HepG2 (cell line): ENCODE data around the gene PIGC. TPM values are rescaled to one million over a fixed set of nuclear protein-coding genes. Genes with fewer than 3 reads are reported as not detected.

Experiments used
- ATAC-seq: fragments of 200-7000 bp; cut with Tn5 transposase; 3 replicates; pipeline ENCODE4 v1.9.1; 2020; ENCODE audit warnings: mild to moderate bottlenecking, moderate library complexity
- BruUV-seq: library from RNA; stranded (reverse); fragments of 400-500 nt; replicated peaks from 2 replicates; lab custom pipeline; 2021; lab: Mats Ljungman, UMichigan
- CTCF ChIA-PET: fragments of 300-600 bp; formaldehyde crosslinking; extraction: SDS; loops from one replicate; lab custom pipeline; 2021; ENCODE audit warnings: low total read pairs, inconsistent platforms, low intra/inter-chr PET ratio; lab: Yijun Ruan, JAX
- POLR2A ChIA-PET: fragments of 350-600 bp; sonication (Branson Sonifier 250); formaldehyde crosslinking; loops from one replicate; lab custom pipeline; 2020; ENCODE audit warnings: antibody characterized with exemption, inconsistent platforms; lab: Yijun Ruan, JAX
- DNase-seq: peaks from one replicate; pipeline ENCODE4 v3.0.0-alpha.2; 2015; ENCODE audit warnings: low spot score
- FAIRE-seq: peaks from 3 replicates; lab custom pipeline; 2011; peaks lifted over from hg19 to GRCh38; lab: Jason Lieb, UNC
- H2AFZ ChIP-seq: one replicate; pipeline ENCODE4 v1.6.1; 2011; ENCODE audit warnings: low read length, inconsistent platforms
- H3K27ac ChIP-seq: fragments of 300-600 bp; 3 replicates; pipeline ENCODE4 v1.8.0; 2011; ENCODE audit warnings: mixed run types, mild to moderate bottlenecking, mixed read lengths, low read length, inconsistent platforms; ENCODE audit not compliant: insufficient read depth; ENCODE audit errors: extremely low read length
- H3K27me3 ChIP-seq, 2 experiments: fragments of 200-600 bp in 1 of 2; 2 replicates in 1 of 2; 3 replicates in 1 of 2; pipeline versions ENCODE4 v1.6.0 to v1.8.0; 2011; ENCODE audit warnings: low read length in 2 of 2, mild to moderate bottlenecking in 2 of 2, moderate library complexity in 2 of 2, inconsistent platforms in 1 of 2; ENCODE audit not compliant: insufficient read depth in 2 of 2, control insufficient read depth in 1 of 2
- H3K36me3 ChIP-seq, 2 experiments: fragments of 200-600 bp in 1 of 2; replicated peaks in 1 of 2; 2 replicates in 1 of 2; 3 replicates in 1 of 2; pipeline versions ENCODE4 v1.5.1 to v1.8.0; 2011; ENCODE audit warnings: low read length in 2 of 2, inconsistent platforms in 1 of 2; ENCODE audit not compliant: insufficient read depth in 2 of 2, control insufficient read depth in 1 of 2
- H3K4me1 ChIP-seq: 2 replicates; pipeline ENCODE4 v1.5.1; 2012; ENCODE audit warnings: low read length, inconsistent platforms; ENCODE audit not compliant: insufficient read depth
- H3K4me2 ChIP-seq: 2 replicates; pipeline ENCODE4 v1.6.0; 2011; ENCODE audit warnings: low read depth, low read length, inconsistent platforms
- H3K4me3 ChIP-seq, 3 experiments: fragments of 200-600 bp in 1 of 3; sonication (generic), shearing (Covaris generic) in 1 of 3; replicated peaks in 1 of 3; 2 replicates each; pipeline ENCODE4 v1.5.1; 2011 to 2016; ENCODE audit warnings: low read length in 3 of 3, inconsistent platforms in 2 of 3, low read depth in 2 of 3, mild to moderate bottlenecking in 2 of 3, control low read depth in 1 of 3, mixed read lengths in 1 of 3; ENCODE audit not compliant: insufficient read depth in 1 of 3
- H3K79me2 ChIP-seq: one replicate; pipeline ENCODE4 v1.6.1; 2011; ENCODE audit warnings: low read length, inconsistent platforms; ENCODE audit not compliant: insufficient read depth
- H3K9ac ChIP-seq: 2 replicates; pipeline ENCODE4 v1.6.0; 2011; ENCODE audit warnings: mild to moderate bottlenecking, low read depth, low read length, inconsistent platforms; ENCODE audit not compliant: insufficient read depth
- H3K9me3 ChIP-seq: 2 replicates; pipeline ENCODE4 v1.5.1; 2012; ENCODE audit warnings: mild to moderate bottlenecking, low read length
- H4K20me1 ChIP-seq: 2 replicates; pipeline ENCODE4 v1.6.0; 2011; ENCODE audit warnings: inconsistent platforms, mild to moderate bottlenecking, low read length, moderate library complexity; ENCODE audit not compliant: insufficient read depth
- CBFB ChIP-seq: sonication (generic); formaldehyde crosslinking; IDR thresholded peaks from 2 replicates; pipeline ENCODE4 v1.4.0; 2020; ENCODE audit warnings: missing genetic modification reagents
- DMTF1 ChIP-seq: sonication (generic); formaldehyde crosslinking; IDR thresholded peaks from 2 replicates; pipeline ENCODE4 v1.4.0; 2020; ENCODE audit warnings: mild to moderate bottlenecking, missing genetic modification reagents
- NCOA1 ChIP-seq: sonication (generic); formaldehyde crosslinking; IDR thresholded peaks from 2 replicates; pipeline ENCODE4 v1.9.0; 2021; ENCODE audit warnings: missing genetic modification reagents
- NONO ChIP-seq, 2 experiments: fragments of 450-650 bp in 1 of 2; sonication (generic) in 1 of 2; formaldehyde crosslinking in 1 of 2; IDR thresholded peaks in 1 of 2; conservative IDR thresholded peaks in 1 of 2; 2 replicates each; pipeline versions ENCODE4 v1.6.1 to v1.8.0; 2017 to 2022; ENCODE audit warnings: mild to moderate bottlenecking in 1 of 2, missing genetic modification reagents in 1 of 2, moderate library complexity in 1 of 2
- PATZ1 ChIP-seq: sonication (generic); formaldehyde crosslinking; IDR thresholded peaks from 2 replicates; pipeline ENCODE4 v1.4.0; 2020; ENCODE audit warnings: missing genetic modification reagents
- SP1 ChIP-seq, 2 experiments: fragments of 450-650 bp in 1 of 2; sonication (generic) in 1 of 2; formaldehyde crosslinking in 1 of 2; IDR thresholded peaks; 2 replicates each; pipeline versions ENCODE4 v1.4.0 to v1.6.1; 2016 to 2020; ENCODE audit warnings: missing genetic modification reagents in 1 of 2
- TBX2 ChIP-seq: sonication (generic); formaldehyde crosslinking; IDR thresholded peaks from 2 replicates; pipeline ENCODE4 v1.5.0; 2020; ENCODE audit warnings: missing genetic modification reagents, mild to moderate bottlenecking, borderline replicate concordance
- ZNF577 ChIP-seq: sonication (generic); formaldehyde crosslinking; IDR thresholded peaks from 2 replicates; pipeline ENCODE4 v1.4.0; 2020; ENCODE audit warnings: mild to moderate bottlenecking, low read depth, missing genetic modification reagents, borderline replicate concordance
- ZNF605 ChIP-seq: sonication (generic); formaldehyde crosslinking; IDR thresholded peaks from 2 replicates; pipeline ENCODE4 v1.8.0; 2022; ENCODE audit warnings: mild to moderate bottlenecking, missing genetic modification reagents
- WGBS: methylation state at CpG from one replicate; pipeline ENCODE4 v1.1.6; 2017; ENCODE audit warnings: low lambda C conversion rate; 5-methylcytosine and 5-hydroxymethylcytosine counted together
- in situ Hi-C: cut with HindIII; loops from 2 replicates; pipeline ENCODE4 v1.10.0; 2017; ENCODE audit warnings: low pct_unique_long_range_greater_than_20kb; ENCODE audit not compliant: extremely low pct_ligation_motif_present
- intact Hi-C: fragments of 100-400 bp; cut with micrococcal nuclease; formaldehyde crosslinking; loops from one replicate; pipeline ENCODE4 v1.10.0; 2022; ENCODE audit not compliant: unreplicated experiment
- polyA plus RNA-seq, 8 experiments: library from polyadenylated mRNA; depleted of rRNA in 3 of 8; stranded (reverse) in 7 of 8; unstranded in 1 of 8; fragments of >200 nt; fragmentation: Illumina TruSeq in 4 of 8; extraction: Trizol in 4 of 8; gene quantifications; 2 replicates each; pipeline versions ENCODE4 v1.2.1 to v1.2.3, GENCODE V29; 2011 to 2016; ENCODE audit warnings: low read depth in 4 of 8, missing spikeins in 1 of 8, mixed read lengths in 1 of 8; ENCODE audit not compliant: insufficient read depth in 1 of 8
- total RNA-seq, 5 experiments: library from RNA; depleted of rRNA; stranded (reverse); fragments of >200 nt; fragmentation: Illumina TruSeq; extraction: Trizol; gene quantifications; 2 replicates each; pipeline ENCODE4 v1.2.3, GENCODE V29; 2016; ENCODE audit warnings: low read depth in 1 of 5
- TF ChIP-seq, protein P1 (sequence below): sonication (generic); formaldehyde crosslinking; IDR thresholded peaks from 2 replicates; pipeline ENCODE4 v1.4.0; 2020; ENCODE audit warnings: mild to moderate bottlenecking, missing genetic modification reagents

PIGC gene
- total and polyA plus RNA-seq, 2 of the 13 experiments (the other 11 are each of a cell fraction or from before 2014, with no cell fraction given), result 26.7 to 29.5 TPM

DNA sequence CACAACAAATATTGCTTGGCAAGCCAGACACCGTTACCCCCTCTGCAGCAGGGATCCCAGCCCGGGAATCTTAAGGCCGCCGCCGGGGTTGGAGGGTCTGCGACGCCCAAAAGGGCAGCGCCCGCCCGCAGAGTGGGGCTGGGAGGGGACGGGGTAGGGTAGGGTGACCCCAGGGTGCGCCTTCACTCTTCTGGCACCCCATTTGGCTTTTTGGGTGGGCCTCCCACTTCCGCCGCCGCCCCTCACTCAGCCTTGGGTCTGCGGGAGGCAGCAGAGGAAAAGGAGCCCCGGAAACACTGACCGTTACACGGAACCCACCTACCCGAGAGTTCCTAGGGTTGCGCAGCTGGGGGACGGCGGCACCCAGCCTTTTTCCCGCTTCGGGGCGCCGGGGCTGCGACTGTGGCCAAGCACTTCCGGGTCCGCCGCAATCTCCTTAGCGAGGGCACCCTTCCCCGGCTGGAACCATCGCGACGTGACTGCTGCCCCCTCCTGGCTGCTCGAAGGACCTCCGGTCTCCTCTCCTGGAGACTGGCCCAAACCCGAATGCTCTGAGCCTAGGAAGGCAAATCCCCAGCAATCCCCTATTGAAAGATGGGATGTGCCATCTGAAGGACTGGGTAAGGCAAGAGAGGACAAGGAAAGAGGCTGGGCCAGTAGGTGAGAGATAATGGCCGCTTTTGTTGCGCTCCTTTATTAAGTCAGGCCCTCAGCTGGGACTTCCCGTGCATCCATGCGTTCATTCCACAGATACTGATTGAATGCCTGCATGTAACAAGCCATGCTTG is at the start of gene PIGC (continued):
- TF ChIP-seq, protein P1, sequence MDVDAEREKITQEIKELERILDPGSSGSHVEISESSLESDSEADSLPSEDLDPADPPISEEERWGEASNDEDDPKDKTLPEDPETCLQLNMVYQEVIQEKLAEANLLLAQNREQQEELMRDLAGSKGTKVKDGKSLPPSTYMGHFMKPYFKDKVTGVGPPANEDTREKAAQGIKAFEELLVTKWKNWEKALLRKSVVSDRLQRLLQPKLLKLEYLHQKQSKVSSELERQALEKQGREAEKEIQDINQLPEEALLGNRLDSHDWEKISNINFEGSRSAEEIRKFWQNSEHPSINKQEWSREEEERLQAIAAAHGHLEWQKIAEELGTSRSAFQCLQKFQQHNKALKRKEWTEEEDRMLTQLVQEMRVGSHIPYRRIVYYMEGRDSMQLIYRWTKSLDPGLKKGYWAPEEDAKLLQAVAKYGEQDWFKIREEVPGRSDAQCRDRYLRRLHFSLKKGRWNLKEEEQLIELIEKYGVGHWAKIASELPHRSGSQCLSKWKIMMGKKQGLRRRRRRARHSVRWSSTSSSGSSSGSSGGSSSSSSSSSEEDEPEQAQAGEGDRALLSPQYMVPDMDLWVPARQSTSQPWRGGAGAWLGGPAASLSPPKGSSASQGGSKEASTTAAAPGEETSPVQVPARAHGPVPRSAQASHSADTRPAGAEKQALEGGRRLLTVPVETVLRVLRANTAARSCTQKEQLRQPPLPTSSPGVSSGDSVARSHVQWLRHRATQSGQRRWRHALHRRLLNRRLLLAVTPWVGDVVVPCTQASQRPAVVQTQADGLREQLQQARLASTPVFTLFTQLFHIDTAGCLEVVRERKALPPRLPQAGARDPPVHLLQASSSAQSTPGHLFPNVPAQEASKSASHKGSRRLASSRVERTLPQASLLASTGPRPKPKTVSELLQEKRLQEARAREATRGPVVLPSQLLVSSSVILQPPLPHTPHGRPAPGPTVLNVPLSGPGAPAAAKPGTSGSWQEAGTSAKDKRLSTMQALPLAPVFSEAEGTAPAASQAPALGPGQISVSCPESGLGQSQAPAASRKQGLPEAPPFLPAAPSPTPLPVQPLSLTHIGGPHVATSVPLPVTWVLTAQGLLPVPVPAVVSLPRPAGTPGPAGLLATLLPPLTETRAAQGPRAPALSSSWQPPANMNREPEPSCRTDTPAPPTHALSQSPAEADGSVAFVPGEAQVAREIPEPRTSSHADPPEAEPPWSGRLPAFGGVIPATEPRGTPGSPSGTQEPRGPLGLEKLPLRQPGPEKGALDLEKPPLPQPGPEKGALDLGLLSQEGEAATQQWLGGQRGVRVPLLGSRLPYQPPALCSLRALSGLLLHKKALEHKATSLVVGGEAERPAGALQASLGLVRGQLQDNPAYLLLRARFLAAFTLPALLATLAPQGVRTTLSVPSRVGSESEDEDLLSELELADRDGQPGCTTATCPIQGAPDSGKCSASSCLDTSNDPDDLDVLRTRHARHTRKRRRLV (CRISPR knock-in tag), result no peak

DNA sequence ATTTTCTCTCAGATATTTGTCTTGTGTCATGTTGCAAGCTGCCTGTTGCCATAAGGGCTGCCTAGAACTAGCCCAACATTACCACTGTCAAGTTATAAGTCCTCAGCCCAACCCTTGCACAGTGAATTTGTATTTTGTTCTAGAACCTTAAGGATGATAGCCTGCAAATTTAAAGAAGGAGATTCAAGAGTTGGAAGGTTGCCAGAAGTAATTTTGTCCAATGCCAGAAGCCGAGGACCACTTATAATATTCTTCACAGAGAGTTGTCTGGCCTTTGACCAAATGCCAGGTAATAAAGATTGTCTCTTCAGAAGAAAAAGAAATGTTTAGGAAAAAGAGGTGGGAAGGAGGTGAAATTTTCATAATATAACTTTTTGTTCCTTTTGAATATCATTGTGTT is 48.6 kb upstream of the PIGC start:
- in situ Hi-C loops (no loop called here), intact Hi-C loops (no loop called here)
- H3K27me3 ChIP-seq, result no peaks in the 10 kb centered on the region; a peak in 1 of 5 replicates
- no peak for ATAC-seq
- peaks cover 42% of the 10 kb centered on the region for H3K4me1 ChIP-seq
- H3K27ac ChIP-seq, result no peak overlapping the region
- no peak overlapping the region for H2AFZ ChIP-seq
- no peaks in the 10 kb centered on the region for H3K79me2 ChIP-seq
- H3K9ac ChIP-seq, result no peak overlapping the region
- FAIRE-seq, result no peak
- no TSS peak for BruUV-seq
- H3K9me3 ChIP-seq, result no peaks in the 10 kb centered on the region
- no peaks in the 10 kb centered on the region for H3K36me3 ChIP-seq
- CTCF ChIA-PET, result no interaction called here
- POLR2A ChIA-PET, result no interaction called here
- no peak overlapping the region for H3K4me2 ChIP-seq
- WGBS, result 68% methylated on average over 1 of the region's 1 CpG
- H4K20me1 ChIP-seq, result no peaks in the 10 kb centered on the region
- DNase-seq, result no peak
- no peak overlapping the region for H3K4me3 ChIP-seq
- TF ChIP-seq TBX2 (CRISPR knock-in tag) (no peak), PATZ1 (CRISPR knock-in tag) (no peak), DMTF1 (CRISPR knock-in tag) (no peak), SP1 (IDR thresholded peaks at IDR 0.05) (no peak), SP1 (CRISPR knock-in tag; IDR thresholded peaks at IDR 0.05) (no peak), ZNF577 (CRISPR knock-in tag) (no peak), NCOA1 (no peak), ZNF605 (no peak), CBFB (CRISPR knock-in tag) (no peak), NONO (IDR thresholded peaks at IDR 0.05) (no peak), NONO (CRISPR knock-in tag; conservative IDR thresholded peaks at IDR 0.05) (no peak)
